IMR-90 (cell line): ENCODE results near the gene TEKT5.

ENCODE experiments used
- BHLHE40 ChIP-seq: fragments of 150-350 bp; IDR thresholded peaks from 2 replicates; pipeline ENCODE4 v1.6.1; 2016; ENCODE audit warnings: mild to moderate bottlenecking, low read depth, low read length
- CEBPB ChIP-seq: IDR thresholded peaks from 2 replicates; pipeline ENCODE4 v1.6.1; 2012; ENCODE audit warnings: low read depth, low read length, improper control_type of control experiment
- CHD1 ChIP-seq: IDR thresholded peaks from 2 replicates; pipeline ENCODE4 v1.6.1; 2012; ENCODE audit warnings: low read depth, low read length, improper control_type of control experiment
- CTCF ChIP-seq: conservative IDR thresholded peaks from 2 replicates; pipeline ENCODE4 v1.5.1; 2012; ENCODE audit warnings: mild to moderate bottlenecking, low read depth, low read length, improper control_type of control experiment
- FOS ChIP-seq: fragments of 150-350 bp; IDR thresholded peaks from 2 replicates; pipeline ENCODE4 v1.6.1; 2016; ENCODE audit warnings: low read depth, low read length
- MAFK ChIP-seq: IDR thresholded peaks from 2 replicates; pipeline ENCODE4 v1.6.1; 2012; ENCODE audit warnings: low read depth, low read length, improper control_type of control experiment
- MXI1 ChIP-seq: IDR thresholded peaks from 2 replicates; pipeline ENCODE4 v1.6.1; 2012; ENCODE audit warnings: low read depth, mild to moderate bottlenecking, low read length, moderate library complexity, borderline replicate concordance
- POLR2A ChIP-seq: IDR thresholded peaks from 2 replicates; pipeline ENCODE4 v1.6.1; 2012; ENCODE audit warnings: mild to moderate bottlenecking, low read depth, low read length
- RAD21 ChIP-seq: IDR thresholded peaks from 2 replicates; pipeline ENCODE4 v1.6.1; 2012; ENCODE audit warnings: low read length, improper control_type of control experiment
- RCOR1 ChIP-seq: IDR thresholded peaks from 2 replicates; pipeline ENCODE4 v1.6.1; 2012; ENCODE audit warnings: mild to moderate bottlenecking, low read length, improper control_type of control experiment; ENCODE audit not compliant: insufficient replicate concordance
- RFX5 ChIP-seq: IDR thresholded peaks from 2 replicates; pipeline ENCODE4 v1.8.0; 2012; ENCODE audit warnings: low read depth, mild to moderate bottlenecking, low read length, moderate library complexity
- SMC3 ChIP-seq: fragments of 150-350 bp; IDR thresholded peaks from 2 replicates; pipeline ENCODE4 v1.6.1; 2016; ENCODE audit warnings: low read depth, mild to moderate bottlenecking, antibody characterized with exemption, low read length, moderate library complexity
- USF2 ChIP-seq: fragments of 150-350 bp; IDR thresholded peaks from 2 replicates; pipeline ENCODE4 v1.6.1; 2017; ENCODE audit warnings: mild to moderate bottlenecking, antibody characterized with exemption, low read length, low read depth

GRCh38 chr16:10688726-10689125 is 6.0 kb downstream of the TEKT5 start:
- TF ChIP-seq BHLHE40 (no peak), CTCF (no peak), POLR2A (no peak), CEBPB (no peak), MXI1 (no peak), RFX5 (no peak), USF2 (no peak), RAD21 (no peak), SMC3 (no peak), FOS (no peak), RCOR1 (no peak), CHD1 (no peak), MAFK (no peak)
